SK-N-SH (cell line): ENCODE results near the gene NRIP1. TPM values are rescaled to one million over a fixed set of nuclear protein-coding genes. Genes with fewer than 3 reads are reported as not detected.
A peak's percentile ranks its signal among the peaks of the same experiment; 100 is the strongest.

Experiments
- CTCF ChIA-PET: fragments of 300-600, 350-600 bp; formaldehyde crosslinking; extraction: SDS; loops from one replicate; lab custom pipeline; 2021; lab: Yijun Ruan, JAX
- POLR2A ChIA-PET: fragments of 350-600 bp; sonication (Branson Sonifier 250); formaldehyde crosslinking; extraction: SDS; loops from one replicate; lab custom pipeline; 2020; ENCODE audit warnings: antibody characterized with exemption, inconsistent platforms; lab: Yijun Ruan, JAX
- DNase-seq: peaks from one replicate; pipeline ENCODE4 v3.0.0; 2012
- H2AFZ ChIP-seq: fragments of 200-600 bp; sonication (generic); 2 replicates; pipeline ENCODE4 v1.8.1; 2016; ENCODE audit warnings: antibody characterized with exemption, mild to moderate bottlenecking, low read depth
- H3F3A ChIP-seq: fragments of 200-600 bp; sonication (generic); replicated peaks from 2 replicates; pipeline ENCODE3; 2016; ENCODE audit warnings: antibody characterized with exemption, mild to moderate bottlenecking; ENCODE audit not compliant: insufficient read depth
- H3K27ac ChIP-seq, 2 experiments: fragments of 200-500 bp in 1 of 2; fragments of 200-600 bp in 1 of 2; sonication (Bioruptor generic) in 1 of 2; sonication (generic), shearing (Covaris generic) in 1 of 2; 2 replicates each; pipeline versions ENCODE4 v1.5.1 to v1.6.1; 2014 to 2016; ENCODE audit warnings: low read depth in 2 of 2, inconsistent platforms in 1 of 2, low read length in 1 of 2, mild to moderate bottlenecking in 1 of 2, mixed read lengths in 1 of 2
- H3K27me3 ChIP-seq: fragments of 200-600 bp; sonication (generic), shearing (Covaris generic); 2 replicates; pipeline ENCODE4 v1.6.1; 2016; ENCODE audit warnings: mixed run types; ENCODE audit not compliant: insufficient read depth
- H3K36me3 ChIP-seq, 2 experiments: fragments of 200-500 bp in 1 of 2; fragments of 200-600 bp in 1 of 2; sonication (Bioruptor generic) in 1 of 2; sonication (generic) in 1 of 2; replicated peaks in 1 of 2; 2 replicates each; pipeline versions ENCODE3 to v1.5.1; 2014 to 2016; ENCODE audit warnings: low read length in 1 of 2, mild to moderate bottlenecking in 1 of 2; ENCODE audit not compliant: insufficient read depth in 2 of 2, control insufficient read depth in 1 of 2
- H3K4me1 ChIP-seq, 2 experiments: fragments of 200-500 bp in 1 of 2; fragments of 200-600 bp in 1 of 2; sonication (Bioruptor generic) in 1 of 2; sonication (generic), shearing (Covaris generic) in 1 of 2; 2 replicates each; pipeline versions ENCODE4 v1.5.1 to v1.6.1; 2014 to 2016; ENCODE audit warnings: low read depth in 1 of 2, low read length in 1 of 2, mixed run types in 1 of 2; ENCODE audit not compliant: insufficient read depth in 2 of 2, control insufficient read depth in 1 of 2
- H3K4me2 ChIP-seq: fragments of 200-600 bp; sonication (generic), shearing (Covaris generic); 2 replicates; pipeline ENCODE4 v1.6.1; 2017; ENCODE audit warnings: mixed run types
- H3K4me3 ChIP-seq, 2 experiments: fragments of 200-500 bp in 1 of 2; fragments of 200-600 bp in 1 of 2; sonication (Bioruptor generic) in 1 of 2; sonication (generic), shearing (Covaris generic) in 1 of 2; 2 replicates each; pipeline versions ENCODE4 v1.5.1 to v1.8.1; 2014 to 2016; ENCODE audit warnings: low read depth in 2 of 2, inconsistent platforms in 1 of 2, low read length in 1 of 2, mild to moderate bottlenecking in 1 of 2, mixed read lengths in 1 of 2, moderate library complexity in 1 of 2
- H3K79me2 ChIP-seq: fragments of 200-600 bp; sonication (generic); 2 replicates; pipeline ENCODE4 v1.8.1; 2017; ENCODE audit warnings: mild to moderate bottlenecking; ENCODE audit not compliant: insufficient read depth
- H3K9ac ChIP-seq: fragments of 200-600 bp; sonication (generic); 2 replicates; pipeline ENCODE4 v1.6.1; 2017; ENCODE audit warnings: mixed run types
- H3K9me2 ChIP-seq: fragments of 200-600 bp; sonication (generic); 2 replicates; pipeline ENCODE4 v1.6.1; 2017; ENCODE audit warnings: mixed run types
- H3K9me3 ChIP-seq: fragments of 200-600 bp; sonication (generic); 2 replicates; pipeline ENCODE4 v1.6.1; 2017; ENCODE audit warnings: mixed run types, mild to moderate bottlenecking, moderate library complexity
- H4K20me1 ChIP-seq: fragments of 200-600 bp; sonication (generic); 2 replicates; pipeline ENCODE4 v1.6.1; 2017; ENCODE audit warnings: mild to moderate bottlenecking, mixed run types; ENCODE audit not compliant: insufficient read depth
- FOXJ3 ChIP-seq: sonication (generic); formaldehyde crosslinking; IDR thresholded peaks from 2 replicates; pipeline ENCODE4 v1.5.1; 2020; ENCODE audit warnings: mild to moderate bottlenecking, missing genetic modification reagents
- GATA2 ChIP-seq: sonication (generic); formaldehyde crosslinking; IDR thresholded peaks from 2 replicates; pipeline ENCODE4 v1.5.0; 2020; ENCODE audit warnings: mild to moderate bottlenecking, missing genetic modification reagents
- IRF3 ChIP-seq: fragments of 150-350 bp; IDR thresholded peaks from 2 replicates; pipeline ENCODE4 v1.6.1; 2016; ENCODE audit warnings: mild to moderate bottlenecking, low read depth, low read length
- MEF2A ChIP-seq: IDR thresholded peaks from 2 replicates; pipeline ENCODE4 v1.4.0; 2012; ENCODE audit warnings: low read depth, borderline replicate concordance
- MXI1 ChIP-seq: IDR thresholded peaks from 2 replicates; pipeline ENCODE4 v1.6.1; 2012; ENCODE audit warnings: mild to moderate bottlenecking, low read depth, low read length, improper control_type of control experiment
- SMC3 ChIP-seq: IDR thresholded peaks from 2 replicates; pipeline ENCODE4 v1.6.1; 2012; ENCODE audit warnings: low read depth, low read length, improper control_type of control experiment
- YY1 ChIP-seq: IDR thresholded peaks from 2 replicates; pipeline ENCODE4 v1.4.0; 2012; ENCODE audit warnings: low read depth, mild to moderate bottlenecking
- WGBS: methylation state at CpG from one replicate; pipeline ENCODE4 v1.1.6; 2017; ENCODE audit warnings: low lambda C conversion rate; 5-methylcytosine and 5-hydroxymethylcytosine counted together
- polyA plus RNA-seq, 3 experiments: library from polyadenylated mRNA; depleted of rRNA; stranded (reverse); fragments of >200 nt; gene quantifications; 2 replicates each; pipeline ENCODE4 v1.2.3, GENCODE V29; 2012
- TF ChIP-seq, protein P1 (sequence below): IDR thresholded peaks from 2 replicates; pipeline ENCODE4; 2012

NRIP1 gene
- polyA plus RNA-seq, 1 of the 3 experiments (the other 2 are of a cell fraction): 0.02 TPM

DNA sequence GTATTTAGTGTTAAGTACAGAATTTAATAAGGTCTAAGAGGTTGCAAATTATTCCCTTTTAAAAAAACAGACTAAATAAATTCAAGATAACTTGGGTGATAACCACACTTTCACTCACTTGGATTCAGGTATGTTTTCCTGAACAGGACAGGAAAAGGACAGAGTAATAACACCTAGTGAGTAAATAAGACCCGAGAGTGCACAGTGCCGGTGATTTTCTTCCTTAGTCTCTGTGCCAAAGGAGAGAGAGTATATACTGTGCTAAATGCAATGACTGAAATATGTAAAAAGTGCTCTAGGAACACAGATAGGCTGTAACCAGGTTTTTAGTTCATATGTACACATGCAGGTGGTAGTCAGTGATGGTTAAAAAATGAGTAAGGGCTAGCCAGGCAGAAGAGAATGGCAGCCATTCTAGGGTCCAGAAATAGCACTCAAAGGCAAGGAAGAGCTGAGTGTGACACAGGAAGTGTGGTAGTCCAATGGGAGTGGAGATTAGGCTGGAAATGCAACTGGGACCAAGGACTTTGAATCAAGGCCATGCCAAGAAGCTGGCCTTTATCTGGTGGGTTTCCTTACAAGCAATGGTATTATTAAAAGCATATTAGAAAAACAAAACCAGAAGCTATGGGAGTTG, 58.1 kb downstream of the NRIP1 start:
- no peak overlapping the region for H2AFZ ChIP-seq
- H3K9me2 ChIP-seq: no peaks in the 10 kb centered on the region
- no peak overlapping the region for H3K4me3 ChIP-seq
- ChIA-PET CTCF (no interaction called here), POLR2A (no interaction called here)
- no peak overlapping the region for H3K4me2 ChIP-seq
- peaks cover 6% of the 10 kb centered on the region for H3F3A ChIP-seq
- no peaks in the 10 kb centered on the region for H3K27me3 ChIP-seq
- WGBS: 5% methylated on average over 2 of the region's 2 CpGs
- H3K36me3 ChIP-seq: no peaks in the 10 kb centered on the region
- H3K27ac ChIP-seq: no peak overlapping the region
- no peaks in the 10 kb centered on the region for H3K9me3 ChIP-seq
- TF ChIP-seq SMC3 (no peak), MXI1 (no peak)
- TF ChIP-seq, protein P1, sequence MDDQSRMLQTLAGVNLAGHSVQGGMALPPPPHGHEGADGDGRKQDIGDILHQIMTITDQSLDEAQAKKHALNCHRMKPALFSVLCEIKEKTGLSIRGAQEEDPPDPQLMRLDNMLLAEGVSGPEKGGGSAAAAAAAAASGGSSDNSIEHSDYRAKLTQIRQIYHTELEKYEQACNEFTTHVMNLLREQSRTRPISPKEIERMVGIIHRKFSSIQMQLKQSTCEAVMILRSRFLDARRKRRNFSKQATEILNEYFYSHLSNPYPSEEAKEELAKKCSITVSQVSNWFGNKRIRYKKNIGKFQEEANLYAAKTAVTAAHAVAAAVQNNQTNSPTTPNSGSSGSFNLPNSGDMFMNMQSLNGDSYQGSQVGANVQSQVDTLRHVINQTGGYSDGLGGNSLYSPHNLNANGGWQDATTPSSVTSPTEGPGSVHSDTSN: no peak
- DNase-seq: no peak
- H3K79me2 ChIP-seq: no peaks in the 10 kb centered on the region
- no peaks in the 10 kb centered on the region; a peak in 1 of 4 replicates for H3K4me1 ChIP-seq
- H4K20me1 ChIP-seq: no peaks in the 10 kb centered on the region
- no peak overlapping the region for H3K9ac ChIP-seq

- H3F3A ChIP-seq: peaks cover 6% of the 10 kb centered on the region
- H3K27ac ChIP-seq: no peak overlapping the region
- ChIA-PET CTCF (no interaction called here), POLR2A (no interaction called here)
- H2AFZ ChIP-seq: peak overlapping the region; percentile 39; the same call in 1 of the 2 replicates
- no peak overlapping the region for H3K9ac ChIP-seq
- H3K4me3 ChIP-seq: no peak overlapping the region
- no peaks in the 10 kb centered on the region for H3K79me2 ChIP-seq
- WGBS: 5% methylated on average over 6 of the region's 6 CpGs
- no peaks in the 10 kb centered on the region for H3K9me2 ChIP-seq
- no peaks in the 10 kb centered on the region for H3K36me3 ChIP-seq
- H3K9me3 ChIP-seq: no peaks in the 10 kb centered on the region
- TF ChIP-seq GATA2 (CRISPR knock-in tag) (no peak), IRF3 (no peak), MEF2A (no peak), FOXJ3 (CRISPR knock-in tag) (no peak), YY1 (no peak)
- no peak for DNase-seq
- H4K20me1 ChIP-seq: no peaks in the 10 kb centered on the region
- peak overlapping the region; percentile 54 for H3K4me2 ChIP-seq
- no peaks in the 10 kb centered on the region; a peak in 1 of 4 replicates for H3K4me1 ChIP-seq
- no peaks in the 10 kb centered on the region for H3K27me3 ChIP-seq
These were observed 59.4 kb downstream of the NRIP1 start for GRCh38 chr21:15005391-15005790.
